SK-N-MC (cell line): ENCODE results near the gene TYROBP.

Experiments used
- EZH2 ChIP-seq: fragments of 200-600 bp; sonication (generic); IDR thresholded peaks from one replicate; pipeline ENCODE4 v1.6.1; 2017; ENCODE audit warnings: antibody characterized with exemption
- FOXP2 ChIP-seq: optimal IDR thresholded peaks from 2 replicates; pipeline ENCODE3; 2011; ENCODE audit warnings: mild to moderate bottlenecking, moderate library complexity; ENCODE audit not compliant: insufficient read depth; ENCODE audit errors: extremely low read length, control extremely low read depth
- POLR2AphosphoS5 ChIP-seq: IDR thresholded peaks from 2 replicates; pipeline ENCODE4 v1.6.1; 2012; ENCODE audit warnings: mild to moderate bottlenecking, low read depth, low read length, borderline replicate concordance

DNA sequence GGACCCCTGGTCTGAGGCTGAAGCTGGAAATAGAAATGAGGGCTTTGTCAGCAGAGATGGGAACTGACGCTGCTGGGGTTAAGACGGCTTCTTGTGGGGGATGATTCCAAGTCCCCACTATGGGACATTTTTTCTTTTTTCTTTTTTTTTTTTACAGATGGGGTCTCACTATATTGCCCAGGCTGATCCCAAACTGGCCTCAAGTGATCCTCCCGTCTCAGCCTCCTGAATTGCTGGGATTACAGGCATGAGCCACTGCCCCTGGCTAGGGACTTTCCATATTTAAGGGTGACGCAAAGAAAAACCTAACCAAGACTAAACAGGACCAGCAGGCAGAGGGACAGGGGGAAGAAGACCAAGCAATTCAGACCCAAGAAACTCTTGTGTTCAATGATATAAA, 38.1 kb upstream of the TYROBP start:
- no peak for TF ChIP-seq EZH2
- TF ChIP-seq POLR2AphosphoS5 = no peak
- no peak for TF ChIP-seq FOXP2
